CD8-positive, alpha-beta memory T cell (primary cell): ENCODE data around the gene NAA80. TPM values are rescaled to one million over a fixed set of nuclear protein-coding genes. Genes with fewer than 3 reads are reported as not detected.

Experiments
- CTCF ChIA-PET: fragments of 350-600 bp; sonication (Branson Sonifier 250); formaldehyde crosslinking; loops from one replicate; lab custom pipeline; 2021; ENCODE audit warnings: antibody characterized with exemption; lab: Charles Lee
- POLR2A ChIA-PET: fragments of 350-600 bp; sonication (Branson Sonifier 250); formaldehyde crosslinking; loops from one replicate; lab custom pipeline; 2021; ENCODE audit warnings: antibody characterized with exemption; lab: Charles Lee
- DNase-seq, 5 donors: peaks; one replicate each; pipeline versions ENCODE4 v3.0.0 to v3.0.0-alpha.2; 2020 to 2022; ENCODE audit warnings: mixed read lengths in 1 of 5
- H3K27ac ChIP-seq: one replicate; pipeline ENCODE4 v1.7.0; 2013; ENCODE audit warnings: low read depth, mild to moderate bottlenecking, low read length, moderate library complexity
- H3K27me3 ChIP-seq: 2 replicates; pipeline ENCODE4 v1.7.0; 2013; ENCODE audit warnings: low read length, mild to moderate bottlenecking; ENCODE audit not compliant: insufficient read depth, poor library complexity, severe bottlenecking
- H3K36me3 ChIP-seq: 2 replicates; pipeline ENCODE4 v1.7.0; 2013; ENCODE audit warnings: mild to moderate bottlenecking, low read length, moderate library complexity; ENCODE audit not compliant: insufficient read depth
- H3K4me1 ChIP-seq: 2 replicates; pipeline ENCODE4 v1.7.0; 2013; ENCODE audit warnings: mild to moderate bottlenecking, low read length, moderate library complexity; ENCODE audit not compliant: insufficient read depth
- H3K4me3 ChIP-seq: 2 replicates; pipeline ENCODE4 v1.7.0; 2013; ENCODE audit warnings: mild to moderate bottlenecking, low read length
- H3K9me3 ChIP-seq: 2 replicates; pipeline ENCODE4 v1.7.0; 2013; ENCODE audit warnings: mild to moderate bottlenecking, low read length
- H3K27ac Mint-ChIP-seq, 8 donors: one replicate each; pipeline ENCODE4 v1.8.0; 2020 to 2021; ENCODE audit warnings: mixed read lengths in 8 of 8, mild to moderate bottlenecking in 6 of 8, inconsistent platforms in 3 of 8, moderate library complexity in 3 of 8
- H3K27me3 Mint-ChIP-seq, 2 donors: one replicate each; pipeline ENCODE4 v1.8.0; 2020 to 2021; ENCODE audit warnings: mixed read lengths in 2 of 2, mild to moderate bottlenecking in 1 of 2, moderate library complexity in 1 of 2
- H3K36me3 Mint-ChIP-seq, 3 donors: one replicate each; pipeline ENCODE4 v1.8.0; 2020 to 2021; ENCODE audit warnings: mixed read lengths in 3 of 3, inconsistent platforms in 1 of 3, mild to moderate bottlenecking in 1 of 3
- H3K4me1 Mint-ChIP-seq, 3 donors: one replicate each; pipeline ENCODE4 v1.8.0; 2020 to 2021; ENCODE audit warnings: mixed read lengths in 3 of 3, inconsistent platforms in 1 of 3, mild to moderate bottlenecking in 1 of 3
- H3K4me3 Mint-ChIP-seq, 7 donors: one replicate each; pipeline ENCODE4 v1.8.0; 2020 to 2021; ENCODE audit warnings: mixed read lengths in 7 of 7, mild to moderate bottlenecking in 6 of 7, moderate library complexity in 4 of 7, inconsistent platforms in 2 of 7
- H3K9me3 Mint-ChIP-seq, 5 donors: one replicate each; pipeline ENCODE4 v1.8.0; 2020 to 2022; ENCODE audit warnings: mixed read lengths in 5 of 5, mild to moderate bottlenecking in 3 of 5, moderate library complexity in 2 of 5, inconsistent platforms in 1 of 5
- polyA plus RNA-seq: library from polyadenylated mRNA; unstranded; fragments of 300-500 nt; fragmentation: Illumina TruSeq; gene quantifications from one replicate; pipeline ENCODE4 v1.2.3, GENCODE V29; 2021
- total RNA-seq, 2 experiments: library from RNA; stranded (reverse); gene quantifications; one replicate each; pipeline ENCODE4 v1.2.3, GENCODE V29; 2021

The NAA80 gene
- total and polyA plus RNA-seq, 3 experiments from 2014 or later, result 17.3 to 19.3 (median 18.3) TPM

DNA sequence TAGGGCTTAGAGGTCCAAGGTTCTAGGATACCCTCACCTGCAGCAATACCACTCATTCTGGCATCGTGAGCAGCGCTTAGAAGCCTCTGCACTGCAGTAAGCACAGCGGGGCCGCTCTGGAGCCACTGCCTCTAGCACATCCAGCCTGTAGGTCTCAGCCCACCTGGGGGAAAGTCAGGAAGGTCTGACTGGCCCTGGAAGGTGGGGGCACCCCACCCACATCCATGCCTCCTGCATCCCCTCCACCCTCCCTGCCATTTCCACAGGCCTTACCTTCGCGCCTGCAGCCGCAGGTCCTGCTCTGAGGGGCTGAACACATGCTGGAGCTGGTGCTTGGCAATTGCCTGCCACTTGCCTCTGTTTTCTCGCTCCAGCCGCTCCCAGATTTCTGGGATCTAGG is 42.3 kb upstream of the NAA80 start:
- ChIA-PET CTCF (interaction anchor here (1.1 to 8.5 kb wide), 6 partner anchors 8 to 228 kb away, joined by 3 to 103 read pairs (median 4); partner anchors contain the start of genes CYB561D2, HEMK1, NPRL2 and ZMYND10), POLR2A (interaction anchor here (0.9 to 2.4 kb wide), 3 partner anchors 8 to 14 kb away, joined by 5 to 27 read pairs (median 6); partner anchors contain the start of genes CYB561D2 and NPRL2)
- Histone ChIP-seq H3K4me3 (peak overlapping the region; percentile 73), H3K27ac (peak overlapping the region; percentile 59), H3K36me3 (no peaks in the 10 kb centered on the region), H3K27me3 (no peaks in the 10 kb centered on the region), H3K4me1 (peaks cover 52% of the 10 kb centered on the region), H3K9me3 (no peaks in the 10 kb centered on the region)
- Mint-ChIP-seq H3K36me3 (peaks cover 0 to 25% (median 2%) of the 10 kb centered on the region in 3 donors), H3K9me3 (no peaks in the 10 kb centered on the region), H3K4me3 (peak overlapping the region; percentile 81 to 95 (median 89)), H3K27ac (peak overlapping the region; percentile 72 to 95 (median 89)), H3K4me1 (peaks cover 44 to 76% (median 56%) of the 10 kb centered on the region in 3 donors), H3K27me3 (peaks cover 0 to 2% of the 10 kb centered on the region in 2 donors)
- peak in 1 of 5 donors; percentile 39 for DNase-seq

DNA sequence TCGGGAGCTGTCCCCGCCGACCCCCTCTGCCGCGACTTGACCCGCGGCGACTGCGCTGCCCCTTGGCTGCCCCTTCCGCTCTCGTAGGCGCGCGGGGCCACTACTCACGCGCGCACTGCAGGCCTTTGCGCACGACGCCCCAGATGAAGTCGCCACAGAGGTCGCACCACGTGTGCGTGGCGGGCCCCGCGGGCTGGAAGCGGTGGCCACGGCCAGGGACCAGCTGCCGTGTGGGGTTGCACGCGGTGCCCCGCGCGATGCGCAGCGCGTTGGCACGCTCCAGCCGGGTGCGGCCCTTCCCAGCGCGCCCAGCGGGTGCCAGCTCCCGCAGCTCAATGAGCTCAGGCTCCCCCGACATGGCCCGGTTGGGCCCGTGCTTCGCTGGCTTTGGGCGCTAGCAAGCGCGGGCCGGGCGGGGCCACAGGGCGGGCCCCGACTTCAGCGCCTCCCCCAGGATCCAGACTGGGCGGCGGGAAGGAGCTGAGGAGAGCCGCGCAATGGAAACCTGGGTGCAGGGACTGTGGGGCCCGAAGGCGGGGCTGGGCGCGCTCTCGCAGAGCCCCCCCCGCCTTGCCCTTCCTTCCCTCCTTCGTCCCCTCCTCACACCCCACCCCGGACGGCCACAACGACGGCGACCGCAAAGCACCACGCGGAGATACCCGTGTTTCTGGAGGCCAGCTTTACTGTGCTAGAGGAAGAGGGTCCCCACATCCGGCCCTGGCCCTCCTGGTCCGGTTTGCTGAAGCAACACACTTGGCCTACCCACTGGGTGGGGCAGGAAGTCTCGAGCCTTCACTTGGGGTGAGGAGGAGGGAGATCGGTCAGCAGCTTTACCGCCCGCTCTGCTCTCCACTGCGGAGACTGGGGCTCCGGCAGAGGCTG is 41.5 kb upstream of the NAA80 start, which contains the start of gene RASSF1:
Gene RASSF1 (minus strand): TSS at position 389 of the 882 bp plus-strand sequence. CDS start 31 bp downstream, at position 358.
- no peaks in the 10 kb centered on the region for H3K9me3 ChIP-seq
- Mint-ChIP-seq H3K27me3 (peaks cover 0 to 2% of the 10 kb centered on the region in 2 donors), H3K36me3 (peaks cover 0 to 30% (median 2%) of the 10 kb centered on the region in 3 donors), H3K27ac (peak within 1 kb of the TSS; percentile 90 to 98 (median 97)), H3K4me1 (peaks cover 48 to 76% (median 57%) of the 10 kb centered on the region in 3 donors), H3K4me3 (peak within 1 kb of the TSS; percentile 89 to 97 (median 94)), H3K9me3 (no peaks in the 10 kb centered on the region)
- H3K4me1 ChIP-seq, result peaks cover 52% of the 10 kb centered on the region
- POLR2A ChIA-PET, result interaction anchor here (0.5 to 2.4 kb wide), 9 partner anchors 9 to 1858 kb away, joined by 3 to 27 read pairs (median 4); partner anchors contain the start of genes CYB561D2, HEMK1, HYAL3 and NAA80
- H3K4me3 ChIP-seq, result peak within 1 kb of the TSS; percentile 73
- CTCF ChIA-PET, result interaction anchor here (1.0 to 8.5 kb wide), 9 partner anchors 9 to 228 kb away, joined by 3 to 103 read pairs (median 4); partner anchors contain the start of genes CYB561D2, HEMK1, NPRL2 and TUSC2
- H3K36me3 ChIP-seq, result no peaks in the 10 kb centered on the region
- peak within 1 kb of the TSS; percentile 88 for H3K27ac ChIP-seq
- DNase-seq, result peak; percentile 56 to 83 (median 72)
- H3K27me3 ChIP-seq, result no peaks in the 10 kb centered on the region

DNA sequence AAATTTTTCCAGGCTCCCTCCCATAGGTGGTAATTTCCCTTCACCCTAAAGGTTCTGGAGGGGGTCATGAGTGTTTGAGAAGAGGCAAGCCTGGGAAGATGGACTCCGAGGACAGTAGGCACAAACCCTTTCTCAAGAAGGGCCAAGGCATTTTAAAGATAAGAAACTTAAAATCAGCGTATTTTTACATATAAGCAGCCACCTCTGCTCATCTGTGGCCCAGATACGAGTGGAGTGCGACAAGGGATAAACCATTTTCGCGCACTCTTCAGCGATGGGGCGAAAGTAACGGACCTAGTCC is 40.9 kb upstream of the NAA80 start:
- Mint-ChIP-seq H3K4me1 (peaks cover 48 to 76% (median 59%) of the 10 kb centered on the region in 3 donors), H3K27me3 (peaks cover 0 to 2% of the 10 kb centered on the region in 2 donors), H3K9me3 (no peaks in the 10 kb centered on the region), H3K4me3 (peak overlapping the region; percentile 89 to 97 (median 94)), H3K27ac (peak overlapping the region; percentile 75 to 98 (median 97)), H3K36me3 (peaks cover 0 to 30% (median 2%) of the 10 kb centered on the region in 3 donors)
- no peak for DNase-seq
- peaks cover 52% of the 10 kb centered on the region for H3K4me1 ChIP-seq
- H3K27me3 ChIP-seq, result no peaks in the 10 kb centered on the region
- H3K4me3 ChIP-seq, result peak overlapping the region; percentile 73
- ChIA-PET CTCF (interaction anchor here (1.0 to 8.5 kb wide), 5 partner anchors 9 to 94 kb away, joined by 3 to 103 read pairs (median 4); partner anchors contain the start of genes CYB561D2, NPRL2, TUSC2 and ZMYND10), POLR2A (interaction anchor here (0.6 to 2.4 kb wide), 4 partner anchors 10 to 1857 kb away, joined by 4 to 27 read pairs (median 6); partner anchors contain the start of genes CYB561D2, HEMK1, HYAL3 and NAA80)
- no peaks in the 10 kb centered on the region for H3K36me3 ChIP-seq
- H3K27ac ChIP-seq, result peak overlapping the region; percentile 88
- no peaks in the 10 kb centered on the region for H3K9me3 ChIP-seq

DNA sequence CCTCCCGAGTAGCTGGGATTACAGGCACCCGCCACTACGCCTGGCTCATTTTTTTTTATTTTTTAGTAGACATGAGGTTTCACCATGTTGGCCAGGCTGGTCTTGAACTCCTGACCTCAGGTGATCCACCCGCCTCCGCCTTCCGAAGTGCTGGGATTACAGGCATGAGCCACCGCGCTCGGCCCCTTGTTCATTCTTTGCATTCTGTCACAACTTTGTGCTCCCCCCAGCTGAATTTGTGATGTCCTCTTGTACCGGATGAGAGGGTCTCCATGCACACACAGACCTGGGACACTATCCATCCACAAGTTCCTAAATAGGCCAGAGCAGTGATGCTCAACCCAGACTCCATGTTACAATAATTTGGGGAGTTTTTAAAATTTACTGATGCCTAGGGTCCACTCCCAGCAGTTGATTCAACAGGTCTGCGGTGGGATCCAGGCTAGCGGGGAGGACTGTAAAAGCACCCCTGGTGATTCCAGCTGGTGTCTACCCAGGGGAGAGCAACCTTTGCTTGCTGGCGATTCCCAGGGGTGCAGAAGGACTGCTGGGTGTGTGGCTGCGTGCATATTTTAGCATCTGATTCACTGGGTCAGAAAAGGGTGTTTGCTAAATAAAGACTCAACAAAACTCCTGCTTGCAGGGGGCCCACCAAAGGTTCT is 40.4 kb upstream of the NAA80 start:
- no peaks in the 10 kb centered on the region for H3K9me3 ChIP-seq
- peaks cover 0 to 30% (median 2%) of the 10 kb centered on the region in 3 donors for H3K36me3 Mint-ChIP-seq
- H3K4me3 ChIP-seq, result peak overlapping the region; percentile 73
- peaks cover 0 to 2% of the 10 kb centered on the region in 2 donors for H3K27me3 Mint-ChIP-seq
- DNase-seq, result no peak
- ChIA-PET POLR2A (interaction anchor here (0.7 to 2.4 kb wide), 3 partner anchors 10 to 46 kb away, joined by 3 to 27 read pairs (median 4); partner anchors contain the start of genes CYB561D2, HYAL3, NAA80 and NPRL2), CTCF (interaction anchor here (1.2 to 8.5 kb wide), 4 partner anchors 10 to 20 kb away, joined by 3 to 103 read pairs (median 6); partner anchors contain the start of genes CYB561D2, NPRL2, TUSC2 and ZMYND10)
- H3K4me3 Mint-ChIP-seq, result peak overlapping the region; percentile 89 to 97 (median 94)
- H3K4me1 ChIP-seq, result peaks cover 54% of the 10 kb centered on the region
- no peaks in the 10 kb centered on the region for H3K36me3 ChIP-seq
- no peaks in the 10 kb centered on the region for H3K27me3 ChIP-seq
- peaks cover 47 to 74% (median 62%) of the 10 kb centered on the region in 3 donors for H3K4me1 Mint-ChIP-seq
- H3K9me3 Mint-ChIP-seq, result no peaks in the 10 kb centered on the region
- H3K27ac Mint-ChIP-seq, result peak overlapping the region; percentile 75 to 98 (median 97)
- peak overlapping the region; percentile 88 for H3K27ac ChIP-seq

DNA sequence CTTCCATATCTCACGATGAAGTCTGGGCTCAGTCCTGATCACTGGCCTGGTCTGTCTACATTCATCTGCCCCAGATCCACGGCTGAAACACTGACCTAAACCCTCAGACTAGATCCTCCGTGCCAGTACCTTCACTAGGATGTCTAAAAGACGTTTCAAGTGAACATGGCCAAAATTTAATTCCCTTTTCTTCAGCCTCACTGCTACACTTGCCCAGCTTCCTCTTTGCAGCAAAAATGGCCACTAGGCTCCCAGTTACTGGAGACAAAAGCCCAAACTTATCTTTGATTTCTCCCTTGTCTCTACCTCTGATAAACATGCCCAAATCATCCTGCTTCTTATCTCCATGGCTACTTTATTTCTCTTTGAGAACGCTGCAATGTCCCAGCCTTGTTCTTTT is 39.8 kb upstream of the NAA80 start:
- no peak for DNase-seq
- CTCF ChIA-PET, result interaction anchor here (0.9 to 8.5 kb wide), 6 partner anchors 11 to 64 kb away, joined by 3 to 103 read pairs (median 8); partner anchors contain the start of genes CYB561D2, HYAL3, IFRD2 and NAA80

DNA sequence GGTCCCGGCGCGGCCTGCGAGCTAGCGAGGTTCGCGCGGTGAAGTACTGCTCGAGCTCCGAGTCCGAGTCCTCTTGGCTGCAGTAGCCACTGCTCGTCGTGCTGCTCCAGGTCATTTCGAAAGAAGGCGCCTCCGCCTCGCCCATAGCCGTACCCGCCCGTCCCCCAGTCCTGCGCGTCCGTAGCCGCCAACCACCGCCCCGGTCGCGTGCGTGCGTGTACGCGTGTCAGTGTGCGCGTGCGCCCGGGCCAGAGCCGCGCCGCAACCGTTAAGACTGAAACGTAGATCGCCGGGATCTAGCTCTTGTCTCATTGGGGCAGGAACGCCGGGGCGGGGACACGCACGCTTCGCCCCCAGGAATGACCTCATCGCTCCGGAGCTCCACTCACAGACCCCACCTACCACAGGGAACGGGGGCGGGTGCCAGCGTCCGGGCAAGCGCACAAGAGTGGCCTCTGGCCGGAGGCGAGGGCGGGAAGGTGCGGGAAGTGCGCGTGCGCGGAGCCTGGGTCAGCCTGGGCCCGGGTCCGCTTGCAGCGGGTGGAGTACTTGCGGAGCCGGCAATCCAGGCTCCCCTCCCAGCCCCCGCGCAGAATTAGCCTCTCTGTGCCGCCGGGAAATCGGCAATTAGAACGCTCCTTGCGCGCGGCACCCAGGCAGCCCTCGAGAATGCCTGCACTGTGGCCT is 38.1 kb upstream of the NAA80 start:
- ChIA-PET CTCF (interaction anchor here (0.9 to 8.5 kb wide), 13 partner anchors 9 to 232 kb away, joined by 3 to 103 read pairs (median 4); partner anchors contain the start of genes CYB561D2, HEMK1, HYAL3 and IFRD2), POLR2A (interaction anchor here (0.5 to 3.7 kb wide), 17 partner anchors 9 to 1724 kb away, joined by 3 to 57 read pairs (median 8); partner anchors contain the start of genes C3orf18, CYB561D2, DCAF1 and GNAI2)
- peak overlapping the region; percentile 89 to 97 (median 94) for H3K4me3 Mint-ChIP-seq
- Histone ChIP-seq H3K27me3 (no peaks in the 10 kb centered on the region), H3K9me3 (no peaks in the 10 kb centered on the region), H3K4me1 (peaks cover 71% of the 10 kb centered on the region), H3K4me3 (peak overlapping the region; percentile 73), H3K36me3 (peaks cover 7% of the 10 kb centered on the region), H3K27ac (peak overlapping the region; percentile 88)
- H3K27me3 Mint-ChIP-seq, result peaks cover 0 to 2% of the 10 kb centered on the region in 2 donors
- H3K4me1 Mint-ChIP-seq, result peaks cover 56 to 79% (median 74%) of the 10 kb centered on the region in 3 donors
- DNase-seq, result peak; percentile 90 to 97 (median 93)
- peak overlapping the region; percentile 75 to 98 (median 97) for H3K27ac Mint-ChIP-seq
- no peaks in the 10 kb centered on the region for H3K9me3 Mint-ChIP-seq
- H3K36me3 Mint-ChIP-seq, result peaks cover 0 to 41% (median 4%) of the 10 kb centered on the region in 3 donors

More for the DNA sequence above, 39.8 kb upstream of the NAA80 start:
- Mint-ChIP-seq H3K36me3 (peaks cover 0 to 34% (median 4%) of the 10 kb centered on the region in 3 donors), H3K27me3 (peaks cover 0 to 2% of the 10 kb centered on the region in 2 donors), H3K4me1 (peaks cover 52 to 79% (median 67%) of the 10 kb centered on the region in 3 donors), H3K27ac (peak overlapping the region; percentile 75 to 98 (median 97)), H3K4me3 (peak overlapping the region; percentile 89 to 97 (median 94)), H3K9me3 (no peaks in the 10 kb centered on the region)
- POLR2A ChIA-PET, result interaction anchor here (0.7 to 3.7 kb wide), 5 partner anchors 11 to 231 kb away, joined by 3 to 57 read pairs (median 12); partner anchors contain the start of genes CYB561D2, HEMK1, NPRL2 and TUSC2
- H3K36me3 ChIP-seq, result no peaks in the 10 kb centered on the region
- no peaks in the 10 kb centered on the region for H3K9me3 ChIP-seq
- H3K4me1 ChIP-seq, result peaks cover 60% of the 10 kb centered on the region
- H3K4me3 ChIP-seq, result peak overlapping the region; percentile 73
- no peaks in the 10 kb centered on the region for H3K27me3 ChIP-seq
- H3K27ac ChIP-seq, result peak overlapping the region; percentile 88
